IPS DF 6.9 (cell line): ENCODE measurements around the gene ATRN.

Experiments used
- DNase-seq: peaks from one replicate; pipeline ENCODE4 v3.0.0-alpha.2; 2013; ENCODE audit warnings: low read depth, low spot score
- H3K27ac ChIP-seq: one replicate; pipeline ENCODE4 v1.5.1; 2013; ENCODE audit warnings: low read length, control low read depth
- H3K27me3 ChIP-seq: 2 replicates; pipeline ENCODE4 v1.6.1; 2013; ENCODE audit warnings: mild to moderate bottlenecking, low read length; ENCODE audit not compliant: control insufficient read depth, insufficient read depth
- H3K36me3 ChIP-seq: 2 replicates; pipeline ENCODE4 v1.6.1; 2013; ENCODE audit warnings: low read length; ENCODE audit not compliant: control insufficient read depth, insufficient read depth
- H3K4me1 ChIP-seq: 2 replicates; pipeline ENCODE4 v1.6.1; 2013; ENCODE audit warnings: low read length; ENCODE audit not compliant: control insufficient read depth, insufficient read depth
- H3K4me3 ChIP-seq: 2 replicates; pipeline ENCODE4 v1.5.1; 2013; ENCODE audit warnings: mild to moderate bottlenecking, low read length
- H3K9me3 ChIP-seq: 2 replicates; pipeline ENCODE4 v1.6.1; 2013; ENCODE audit warnings: low read length, inconsistent platforms; ENCODE audit not compliant: control insufficient read depth, insufficient read depth
- WGBS: extraction: QIAGEN DNeasy Blood & Tissue Kit; methylation state at CpG from one replicate; pipeline ENCODE4 v1.1.7; 2013; ENCODE audit warnings: mixed read lengths, missing lambda C conversion rate; ENCODE audit not compliant: insufficient read length, insufficient coverage; 5-methylcytosine and 5-hydroxymethylcytosine counted together

The ATRN gene

DNA sequence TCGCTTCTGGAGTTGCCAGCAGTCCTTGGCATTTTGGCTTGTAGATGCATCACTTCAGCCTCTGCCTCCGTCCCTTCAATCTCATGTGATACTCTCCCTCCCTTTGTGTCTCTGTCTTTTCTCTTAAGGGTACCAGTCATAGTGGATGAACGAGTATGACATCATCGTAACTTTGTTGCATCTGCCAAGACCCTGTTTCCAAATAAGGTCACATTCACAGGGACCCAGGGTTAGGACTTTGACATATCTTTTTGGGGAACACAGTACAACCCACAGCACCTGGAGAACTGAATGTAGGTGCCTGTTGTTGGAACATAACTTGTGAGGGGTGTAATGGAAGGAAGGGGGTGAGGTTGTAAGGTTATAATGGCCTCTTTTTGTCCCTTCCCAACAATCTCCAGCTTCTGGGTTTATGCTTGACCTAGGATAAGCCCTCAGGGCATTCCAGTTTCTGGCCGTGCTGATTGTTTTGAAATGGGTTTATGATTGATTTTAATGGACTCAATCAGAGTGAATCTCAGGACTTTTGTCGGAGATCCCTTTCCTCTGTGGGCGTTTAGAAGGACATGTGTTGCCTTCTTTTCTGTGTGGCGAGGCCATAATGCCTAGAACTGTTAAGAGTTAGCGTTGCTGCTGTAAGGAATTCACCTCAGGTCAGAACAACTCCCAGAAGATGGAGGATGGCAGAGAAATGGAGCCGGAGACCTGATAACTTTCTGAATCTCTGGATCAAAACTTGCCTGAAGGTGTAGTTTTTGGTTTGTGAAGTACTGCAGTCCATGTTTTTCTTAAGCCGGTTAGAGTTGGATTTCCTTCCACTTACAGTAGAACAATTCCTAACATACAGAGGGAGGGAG, 9.2 kb downstream of the ATRN start:
- H3K4me1 ChIP-seq = no peaks in the 10 kb centered on the region
- H3K9me3 ChIP-seq = no peaks in the 10 kb centered on the region
- H3K27me3 ChIP-seq = no peaks in the 10 kb centered on the region
- no peak for DNase-seq
- H3K36me3 ChIP-seq = no peaks in the 10 kb centered on the region
- H3K4me3 ChIP-seq = no peak overlapping the region
- WGBS = no CpG with 5 or more reads among the region's 11 CpGs
- no peak overlapping the region for H3K27ac ChIP-seq

DNA sequence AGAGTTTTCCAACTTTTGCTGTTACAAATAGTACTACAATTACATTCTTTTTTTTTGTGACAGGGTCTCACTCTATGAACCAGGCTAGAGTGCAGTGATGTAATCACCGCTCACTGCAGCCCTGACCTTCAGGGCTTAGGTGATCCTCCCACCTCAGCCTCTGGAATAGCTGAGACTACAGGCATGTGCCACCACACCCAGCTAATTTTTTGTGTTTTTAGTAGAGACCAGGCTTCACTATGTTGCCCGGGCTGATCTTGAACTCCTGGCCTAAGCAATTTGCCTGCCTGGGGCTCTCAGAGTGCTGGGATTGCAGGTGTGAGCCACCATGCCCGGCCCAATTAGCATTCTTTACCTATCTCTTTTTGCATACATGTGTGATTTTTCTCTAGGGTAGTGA, 12.5 kb downstream of the ATRN start:
- Histone ChIP-seq H3K27me3 (no peaks in the 10 kb centered on the region), H3K36me3 (no peaks in the 10 kb centered on the region), H3K4me3 (no peak overlapping the region), H3K9me3 (no peaks in the 10 kb centered on the region), H3K4me1 (no peaks in the 10 kb centered on the region), H3K27ac (no peak overlapping the region)
- no peak for DNase-seq
- WGBS = no CpG with 5 or more reads among the region's 3 CpGs

DNA sequence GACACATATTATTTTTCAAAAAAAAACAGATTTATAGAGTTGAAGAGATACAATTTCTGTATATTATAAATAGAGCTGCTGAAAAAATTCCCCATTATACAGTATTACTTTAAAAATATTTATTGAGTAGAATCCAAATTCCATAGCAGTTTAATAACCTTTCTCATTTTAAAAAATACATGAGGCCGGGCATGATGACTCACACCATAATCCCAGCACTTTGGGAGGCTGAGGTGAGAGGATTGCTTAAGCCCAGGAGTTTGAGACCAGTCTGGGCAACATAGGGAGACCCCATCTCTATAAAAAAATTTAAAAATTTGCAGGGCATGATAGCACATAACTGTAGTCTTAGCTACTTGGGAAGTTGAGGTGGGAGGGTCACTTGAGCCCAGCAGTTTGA, 13.0 kb downstream of the ATRN start:
- DNase-seq = no peak

DNA sequence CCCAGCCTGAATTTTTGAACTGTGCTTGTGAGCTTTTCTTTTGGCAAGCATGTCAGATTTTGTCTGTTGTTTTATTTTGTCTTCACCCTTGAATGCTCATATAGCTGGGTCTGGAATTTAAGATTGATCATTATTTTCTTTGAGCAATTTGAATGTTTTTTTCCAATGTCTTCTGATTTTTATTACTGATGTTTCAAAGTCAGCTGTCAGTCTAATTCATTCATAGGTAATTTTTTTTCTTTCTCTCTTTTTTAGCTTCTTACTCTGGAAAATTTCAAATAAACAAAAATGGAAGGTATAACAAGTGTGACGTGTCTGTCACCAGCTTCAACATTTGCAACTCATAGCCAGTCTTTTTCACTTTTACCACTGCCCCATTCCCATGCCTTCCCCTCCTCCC, 15.1 kb downstream of the ATRN start:
- H3K4me1 ChIP-seq = no peaks in the 10 kb centered on the region
- H3K27ac ChIP-seq = no peak overlapping the region
- no CpG with 5 or more reads among the region's 1 CpG for WGBS
- DNase-seq = no peak
- no peaks in the 10 kb centered on the region for H3K27me3 ChIP-seq
- no peaks in the 10 kb centered on the region for H3K36me3 ChIP-seq
- no peaks in the 10 kb centered on the region for H3K9me3 ChIP-seq
- no peak overlapping the region for H3K4me3 ChIP-seq

More for the DNA sequence above, 13.0 kb downstream of the ATRN start:
- H3K27ac ChIP-seq = no peak overlapping the region
- no peaks in the 10 kb centered on the region for H3K4me1 ChIP-seq
- H3K36me3 ChIP-seq = no peaks in the 10 kb centered on the region
- H3K27me3 ChIP-seq = no peaks in the 10 kb centered on the region
- no peaks in the 10 kb centered on the region for H3K9me3 ChIP-seq
- no CpG with 5 or more reads among the region's 1 CpG for WGBS
- H3K4me3 ChIP-seq = no peak overlapping the region

DNA sequence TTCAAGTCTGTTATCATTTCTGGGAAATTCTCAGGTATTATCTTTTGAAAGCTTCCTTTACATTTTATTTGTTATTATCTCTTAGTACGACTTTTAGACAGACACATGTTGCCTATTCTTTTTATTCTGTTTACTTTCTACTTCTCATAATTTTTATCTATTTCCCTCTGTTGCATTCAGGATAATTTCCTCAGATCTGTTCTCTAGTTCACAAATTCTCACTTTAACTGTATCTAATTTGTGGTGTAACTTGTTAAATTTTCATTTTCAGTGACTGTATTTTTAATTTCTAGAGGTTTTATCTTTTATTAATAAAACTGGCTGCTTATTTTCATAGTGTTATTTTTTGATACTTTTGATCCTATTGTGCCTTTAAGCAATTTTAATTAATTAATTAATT, 16.0 kb downstream of the ATRN start:
- no peak for DNase-seq
- Histone ChIP-seq H3K27me3 (no peaks in the 10 kb centered on the region), H3K9me3 (no peaks in the 10 kb centered on the region), H3K4me3 (no peak overlapping the region), H3K4me1 (no peaks in the 10 kb centered on the region), H3K36me3 (no peaks in the 10 kb centered on the region), H3K27ac (no peak overlapping the region)
- no CpG with 5 or more reads among the region's 1 CpG for whole genome bisulfite sequencing

DNA sequence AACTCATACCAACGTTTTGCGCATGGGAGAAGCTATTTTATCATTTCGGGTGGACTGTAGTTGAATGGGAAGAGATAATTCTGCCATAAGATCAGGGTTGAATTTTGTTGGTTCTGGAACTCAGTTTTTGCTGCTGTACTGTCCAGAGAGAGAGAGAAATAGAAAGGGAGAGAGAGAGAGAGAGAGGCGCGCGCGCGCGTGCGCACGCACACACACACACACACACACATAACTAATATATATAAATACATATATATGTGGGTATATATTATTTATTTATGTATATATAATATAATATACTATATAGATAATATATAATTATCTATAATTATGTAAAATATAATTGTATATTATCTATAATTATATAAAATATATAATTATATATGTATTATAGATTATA, 21.9 kb downstream of the ATRN start:
- WGBS = no CpG with 5 or more reads among the region's 11 CpGs
- no peak overlapping the region for H3K27ac ChIP-seq
- H3K4me1 ChIP-seq = no peaks in the 10 kb centered on the region

DNA sequence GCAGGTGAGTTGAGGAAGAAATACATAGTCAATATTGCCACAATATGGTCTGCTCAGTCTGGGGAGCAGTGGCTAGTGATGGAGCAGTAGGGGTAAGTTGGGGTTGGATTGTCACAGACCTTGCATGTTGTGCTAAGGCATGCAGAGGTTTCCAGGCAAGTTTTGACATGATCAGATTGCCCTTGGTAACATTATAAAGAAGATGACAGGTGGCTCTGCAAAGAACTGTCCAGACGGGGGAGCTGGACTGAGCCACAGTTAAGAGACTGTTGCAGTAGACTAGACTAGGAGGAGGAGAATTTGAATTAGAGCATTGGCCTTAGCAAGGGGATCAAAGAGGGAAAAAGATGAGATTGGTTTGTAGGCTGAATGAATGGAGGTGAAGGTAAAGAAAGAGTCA, 23.4 kb downstream of the ATRN start:
- Histone ChIP-seq H3K4me1 (no peaks in the 10 kb centered on the region), H3K27ac (no peak overlapping the region), H3K36me3 (no peaks in the 10 kb centered on the region), H3K9me3 (no peaks in the 10 kb centered on the region; the same call in none of the 2 replicates), H3K27me3 (no peaks in the 10 kb centered on the region), H3K4me3 (no peak overlapping the region)
- DNase-seq = no peak
- no CpG with 5 or more reads among the region's 1 CpG for WGBS

More for the DNA sequence above, 21.9 kb downstream of the ATRN start:
- H3K9me3 ChIP-seq = no peaks in the 10 kb centered on the region; the same call in none of the 2 replicates
- DNase-seq = no peak
- no peaks in the 10 kb centered on the region for H3K27me3 ChIP-seq
- no peak overlapping the region for H3K4me3 ChIP-seq
- H3K36me3 ChIP-seq = no peaks in the 10 kb centered on the region

DNA sequence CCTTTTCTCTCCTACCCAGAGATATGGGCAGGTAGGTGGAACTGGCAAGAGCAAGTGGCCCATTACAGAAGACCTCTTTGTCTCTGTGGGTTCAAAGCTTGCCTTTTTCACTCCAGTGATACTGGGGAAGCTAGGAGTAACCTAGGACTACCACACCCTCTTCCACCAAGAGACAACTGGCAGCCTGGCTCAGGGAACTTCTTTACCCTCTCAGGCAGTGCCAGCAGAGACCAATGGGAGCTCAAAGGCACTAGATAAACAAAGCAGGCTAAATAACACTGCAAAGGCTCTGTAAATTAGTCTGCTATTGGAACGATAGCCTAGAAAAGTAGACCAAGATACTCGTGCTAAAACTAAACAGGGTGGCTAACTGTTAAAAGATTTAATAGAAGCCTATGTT, 32.1 kb downstream of the ATRN start:
- WGBS = no CpG with 5 or more reads among the region's 2 CpGs
- H3K4me1 ChIP-seq = no peaks in the 10 kb centered on the region
- H3K4me3 ChIP-seq = no peak overlapping the region
- no peak overlapping the region for H3K27ac ChIP-seq
- DNase-seq = no peak
- H3K9me3 ChIP-seq = no peaks in the 10 kb centered on the region
- no peaks in the 10 kb centered on the region for H3K27me3 ChIP-seq
- no peaks in the 10 kb centered on the region for H3K36me3 ChIP-seq

DNA sequence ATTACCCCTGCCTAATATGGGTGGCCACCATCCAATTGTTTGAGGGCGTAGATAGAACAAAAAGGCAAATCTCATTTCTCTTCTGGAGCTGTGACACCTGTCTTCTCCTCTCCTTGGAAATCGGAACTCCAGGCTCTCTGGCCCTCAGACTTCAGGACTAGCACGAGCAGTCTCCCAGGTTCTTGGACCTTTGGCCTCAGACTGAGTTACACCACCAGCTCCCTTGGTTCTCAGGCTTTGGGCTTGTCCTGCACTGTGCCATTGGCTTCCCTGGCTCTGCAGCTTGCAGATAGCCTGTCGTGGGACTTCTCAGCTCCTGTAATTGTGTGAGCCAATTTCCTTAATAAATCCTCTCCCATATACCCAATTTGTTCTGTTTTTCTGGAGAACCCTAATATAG, 34.3 kb downstream of the ATRN start:
- no CpG with 5 or more reads among the region's 4 CpGs for WGBS

DNA sequence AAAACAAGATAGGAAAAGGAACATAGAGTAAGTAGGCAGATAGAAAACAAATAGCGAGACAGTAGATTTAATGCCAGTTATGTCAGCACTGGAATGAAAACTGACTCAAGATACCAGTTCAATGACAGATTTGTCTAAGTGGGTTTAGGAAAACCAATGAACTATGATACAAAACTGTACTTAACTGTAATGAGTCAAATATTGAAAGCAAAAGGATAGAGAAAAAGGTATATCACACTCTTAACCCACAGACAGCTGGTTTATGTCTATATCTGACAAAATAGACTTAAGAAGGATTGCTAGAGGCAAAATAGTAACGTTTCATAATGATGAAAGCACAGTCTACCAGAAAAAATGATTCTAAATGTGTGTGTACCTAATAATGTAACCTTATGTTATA, 38.2 kb downstream of the ATRN start:
- Histone ChIP-seq H3K36me3 (no peaks in the 10 kb centered on the region), H3K9me3 (no peaks in the 10 kb centered on the region), H3K4me3 (no peak overlapping the region), H3K27me3 (no peaks in the 10 kb centered on the region), H3K27ac (no peak overlapping the region), H3K4me1 (no peaks in the 10 kb centered on the region)
- no CpG with 5 or more reads among the region's 2 CpGs for WGBS
- no peak for DNase-seq

More for the DNA sequence above, 34.3 kb downstream of the ATRN start:
- no peak overlapping the region for H3K27ac ChIP-seq
- no peak for DNase-seq
- no peak overlapping the region for H3K4me3 ChIP-seq
- no peaks in the 10 kb centered on the region for H3K4me1 ChIP-seq
- no peaks in the 10 kb centered on the region for H3K36me3 ChIP-seq
- no peaks in the 10 kb centered on the region for H3K9me3 ChIP-seq
- H3K27me3 ChIP-seq = no peaks in the 10 kb centered on the region

DNA sequence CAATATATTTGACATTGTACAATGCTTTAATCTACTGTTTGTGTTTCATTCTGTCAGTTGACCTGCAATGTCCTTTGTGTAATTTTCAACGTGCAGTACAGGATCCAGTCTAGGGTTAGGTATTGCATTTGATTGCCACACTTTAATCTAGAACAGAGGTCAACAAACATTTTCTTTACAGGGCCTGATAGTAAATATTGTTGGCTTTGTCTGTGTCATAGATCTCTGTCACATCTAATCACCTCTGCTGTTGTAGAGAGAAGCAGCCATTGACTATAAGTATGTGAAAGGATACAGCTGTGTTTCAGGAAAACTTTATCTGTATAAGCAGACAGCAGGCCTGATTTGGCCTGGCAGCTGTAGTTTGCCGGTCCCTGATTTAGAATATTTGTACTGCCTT, 39.3 kb downstream of the ATRN start:
- no peaks in the 10 kb centered on the region for H3K27me3 ChIP-seq
- H3K27ac ChIP-seq = no peak overlapping the region
- WGBS = no CpG with 5 or more reads among the region's 2 CpGs
- DNase-seq = no peak
- no peaks in the 10 kb centered on the region for H3K4me1 ChIP-seq
- H3K36me3 ChIP-seq = no peaks in the 10 kb centered on the region
- H3K9me3 ChIP-seq = no peaks in the 10 kb centered on the region
- no peak overlapping the region for H3K4me3 ChIP-seq
